SKM-1 (cell line): Measurements from ENCODE around the gene ERBB4.
"Not testable (repeated sequence)": the region's sequence is repeated elsewhere in the genome, so short reads cannot be mapped to it uniquely, and the experiment has no call there.

ENCODE experiments used
- DNase-seq: peaks from one replicate; lab custom pipeline; 2025; ENCODE audit not compliant: unreplicated experiment; lab: John Stamatoyannopoulos, UW

Gene ERBB4

GRCh38 chr2:212528106-212528856, 10.3 kb downstream of the ERBB4 start:
- DNase-seq = no peak

- DNase-seq = no peak
These were observed 12.5 kb downstream of the ERBB4 start for GRCh38 chr2:212526059-212526458.

- DNase-seq = no peak
These were observed 14.8 kb downstream of the ERBB4 start for GRCh38 chr2:212523756-212524155.

GRCh38 chr2:212520340-212520739, 18.3 kb downstream of the ERBB4 start:
- DNase-seq = no peak

- no peak for DNase-seq
These were observed 20.9 kb downstream of the ERBB4 start for GRCh38 chr2:212517693-212518092.

GRCh38 chr2:212505586-212505985, 33.0 kb downstream of the ERBB4 start:
- DNase-seq = no peak

- no peak for DNase-seq
These were observed 43.6 kb downstream of the ERBB4 start for GRCh38 chr2:212495046-212495445.

- DNase-seq = no peak
These were observed 44.1 kb downstream of the ERBB4 start for GRCh38 chr2:212494418-212495020.

GRCh38 chr2:212489719-212490346, 48.8 kb downstream of the ERBB4 start:
- no peak for DNase-seq

- DNase-seq = no peak
These were observed 50.0 kb downstream of the ERBB4 start for GRCh38 chr2:212488611-212489010.

- no peak for DNase-seq
These were observed 54.0 kb downstream of the ERBB4 start for GRCh38 chr2:212484563-212485080.

- no peak for DNase-seq
These were observed 58.2 kb downstream of the ERBB4 start for GRCh38 chr2:212480447-212480846.

GRCh38 chr2:212477571-212477970, 61.0 kb downstream of the ERBB4 start:
- DNase-seq = no peak

GRCh38 chr2:212473211-212473610, 65.4 kb downstream of the ERBB4 start:
- DNase-seq = no peak

GRCh38 chr2:212467551-212467950, 71.1 kb downstream of the ERBB4 start:
- not testable (repeated sequence) for DNase-seq

GRCh38 chr2:212465456-212465855, 73.1 kb downstream of the ERBB4 start:
- DNase-seq = no peak

GRCh38 chr2:212461708-212462107, 76.9 kb downstream of the ERBB4 start:
- not testable (repeated sequence) for DNase-seq

- no peak for DNase-seq
These were observed 84.5 kb downstream of the ERBB4 start for GRCh38 chr2:212454149-212454548.

- no peak for DNase-seq
These were observed 86.8 kb downstream of the ERBB4 start for GRCh38 chr2:212451786-212452231.

- DNase-seq = no peak
These were observed 89.9 kb downstream of the ERBB4 start for GRCh38 chr2:212448698-212449097.

- no peak for DNase-seq
These were observed 96.8 kb downstream of the ERBB4 start for GRCh38 chr2:212441821-212442220.

- no peak for DNase-seq
These were observed 97.5 kb downstream of the ERBB4 start for GRCh38 chr2:212441141-212441540.
